NCI-H1930 (cell line): ENCODE results near the gene PMVK.
"Not testable (repeated sequence)": the region's sequence is repeated elsewhere in the genome, so short reads cannot be mapped to it uniquely, and the experiment has no call there.

Source experiments
- DNase-seq, 2 experiments: peaks; one replicate each; lab custom pipeline; 2025; lab: John Stamatoyannopoulos, UW

PMVK gene

GRCh38 chr1:154936555-154937084, at the start of gene PMVK:
Gene PMVK (minus strand): TSS chr1:154936719. CDS start chr1:154936685, 34 bp downstream.
- DNase-seq = peak; percentile 92 to 93

- DNase-seq = no peak
Observed at GRCh38 chr1:154983776-154984466, 47.4 kb upstream of the PMVK start.

- peak; percentile 98 to 99 for DNase-seq
Observed at GRCh38 chr1:154982897-154983648, 46.6 kb upstream of the PMVK start, which contains the start of gene FLAD1. Gene FLAD1 (plus strand): TSS chr1:154983344. CDS start chr1:154983695, 351 bp downstream.

GRCh38 chr1:154982341-154982740, 45.8 kb upstream of the PMVK start:
- DNase-seq = no peak

- no peak for DNase-seq
Observed at GRCh38 chr1:154978360-154978759, 41.8 kb upstream of the PMVK start.

DNA sequence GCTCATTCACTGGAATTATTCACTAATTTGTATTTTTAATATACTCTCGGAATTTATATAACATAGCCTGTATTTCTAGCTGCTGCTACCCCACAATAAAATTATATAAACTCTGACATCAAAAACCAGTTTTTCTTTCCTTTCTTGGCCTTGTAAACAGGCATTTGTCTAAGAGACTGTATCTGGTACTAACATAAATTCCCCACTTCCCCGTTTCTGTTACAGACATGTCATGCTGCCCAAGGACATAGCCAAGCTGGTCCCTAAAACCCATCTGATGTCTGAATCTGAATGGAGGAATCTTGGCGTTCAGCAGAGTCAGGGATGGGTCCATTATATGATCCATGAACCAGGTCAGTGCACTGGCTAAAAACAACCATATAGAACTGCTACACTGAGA, 41.2 kb upstream of the PMVK start:
- not testable (repeated sequence) for DNase-seq

DNA sequence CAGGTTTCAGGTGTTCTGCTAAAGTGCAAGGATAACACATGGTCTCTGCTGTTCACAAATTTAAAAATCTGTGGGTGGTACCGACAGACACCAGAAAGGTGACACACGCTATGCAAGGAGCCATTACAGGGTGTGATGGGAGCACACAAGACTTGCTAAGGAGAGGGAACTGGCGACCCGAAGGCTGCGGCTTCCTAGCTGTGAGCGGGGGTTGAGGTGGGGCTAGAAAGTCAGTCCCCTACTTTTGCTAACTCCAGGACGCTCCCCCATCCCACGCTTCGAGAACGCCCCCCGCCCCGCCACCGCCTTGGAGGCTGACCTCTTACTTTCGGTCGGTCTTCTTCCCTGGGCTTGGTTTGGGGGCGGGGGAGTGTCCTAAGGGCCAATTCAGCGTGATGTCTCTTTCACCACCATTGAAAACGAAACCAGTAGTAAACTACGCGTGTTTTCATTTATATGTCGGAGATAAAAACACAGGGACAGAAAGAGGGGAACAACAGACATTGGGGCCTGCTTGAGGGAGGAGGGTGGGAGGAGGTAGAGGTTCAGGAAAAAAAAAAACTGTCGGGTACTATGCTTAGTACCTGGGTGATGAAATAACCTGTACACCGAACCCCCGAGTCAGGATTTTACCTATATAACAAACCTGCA, 39.0 kb upstream of the PMVK start:
- no peak for DNase-seq

DNA sequence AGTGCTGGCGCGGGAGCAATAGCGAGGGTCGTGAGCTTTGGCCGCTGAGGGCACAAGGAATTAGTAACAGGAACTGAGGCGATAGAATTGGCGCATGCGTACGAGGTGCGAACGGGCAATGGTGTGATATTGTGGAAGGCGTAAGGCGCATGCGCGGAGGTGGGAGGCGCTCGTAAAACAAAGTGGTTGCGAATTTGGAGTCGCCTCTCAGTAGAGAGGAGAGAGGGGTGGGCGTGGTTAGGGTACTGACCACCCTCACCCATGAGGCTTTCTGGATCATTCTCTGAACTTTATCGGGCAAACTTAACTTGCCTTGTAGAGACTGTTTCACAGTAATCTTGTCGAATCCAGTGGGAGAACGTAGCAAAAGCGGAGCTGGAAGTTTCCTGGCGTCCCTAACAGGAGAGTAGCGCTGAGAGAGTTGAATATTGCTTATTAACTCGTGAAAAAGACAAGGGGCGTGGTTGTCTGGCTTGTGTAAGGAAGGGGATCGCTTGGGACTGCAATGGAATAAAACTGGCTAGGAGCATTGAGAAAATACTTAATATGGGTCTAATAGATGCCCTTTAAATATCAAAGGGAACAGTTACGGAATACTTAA, 38.4 kb upstream of the PMVK start:
- DNase-seq = peak; percentile 93 to 96

DNA sequence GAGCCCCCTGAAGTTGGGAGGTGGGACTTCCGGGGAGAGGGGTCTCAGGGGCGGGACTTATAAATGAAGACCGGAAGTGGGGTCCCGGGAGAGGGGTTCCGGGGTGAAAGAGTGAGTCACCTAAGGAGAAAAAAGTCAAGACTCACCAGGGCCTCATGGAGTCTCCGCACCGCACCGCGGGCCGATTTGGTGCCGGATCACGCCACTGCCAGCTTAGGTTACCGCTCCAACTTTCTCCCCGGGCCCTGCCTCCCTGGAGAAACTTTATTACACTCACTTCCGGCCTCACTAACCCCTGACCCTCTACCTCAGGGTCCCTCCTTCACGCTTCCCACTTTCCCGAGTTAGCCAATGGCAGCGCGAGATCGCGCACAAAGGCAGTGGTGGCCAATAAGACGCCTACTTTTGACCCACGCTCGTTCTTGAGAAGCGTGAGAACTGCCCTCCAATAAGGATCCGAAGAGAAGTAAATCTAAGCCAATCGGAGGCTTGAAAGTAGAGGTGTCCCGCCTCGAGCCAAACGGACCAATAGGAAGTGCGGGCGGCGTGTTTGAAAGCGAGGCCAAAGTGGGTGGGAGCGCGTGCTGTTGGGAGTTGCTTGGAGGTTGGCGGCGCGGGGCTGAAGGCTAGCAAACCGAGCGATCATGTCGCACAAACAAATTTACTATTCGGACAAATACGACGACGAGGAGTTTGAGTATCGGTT, 37.7 kb upstream of the PMVK start, which contains the start of gene CKS1B:
Gene CKS1B (plus strand): TSS at position 580 of the 706 bp plus-strand sequence. CDS start 65 bp downstream, at position 645.
- DNase-seq = peak; percentile 100

- DNase-seq = peak; percentile 72
Observed at GRCh38 chr1:154973344-154974101, 37.0 kb upstream of the PMVK start.

DNA sequence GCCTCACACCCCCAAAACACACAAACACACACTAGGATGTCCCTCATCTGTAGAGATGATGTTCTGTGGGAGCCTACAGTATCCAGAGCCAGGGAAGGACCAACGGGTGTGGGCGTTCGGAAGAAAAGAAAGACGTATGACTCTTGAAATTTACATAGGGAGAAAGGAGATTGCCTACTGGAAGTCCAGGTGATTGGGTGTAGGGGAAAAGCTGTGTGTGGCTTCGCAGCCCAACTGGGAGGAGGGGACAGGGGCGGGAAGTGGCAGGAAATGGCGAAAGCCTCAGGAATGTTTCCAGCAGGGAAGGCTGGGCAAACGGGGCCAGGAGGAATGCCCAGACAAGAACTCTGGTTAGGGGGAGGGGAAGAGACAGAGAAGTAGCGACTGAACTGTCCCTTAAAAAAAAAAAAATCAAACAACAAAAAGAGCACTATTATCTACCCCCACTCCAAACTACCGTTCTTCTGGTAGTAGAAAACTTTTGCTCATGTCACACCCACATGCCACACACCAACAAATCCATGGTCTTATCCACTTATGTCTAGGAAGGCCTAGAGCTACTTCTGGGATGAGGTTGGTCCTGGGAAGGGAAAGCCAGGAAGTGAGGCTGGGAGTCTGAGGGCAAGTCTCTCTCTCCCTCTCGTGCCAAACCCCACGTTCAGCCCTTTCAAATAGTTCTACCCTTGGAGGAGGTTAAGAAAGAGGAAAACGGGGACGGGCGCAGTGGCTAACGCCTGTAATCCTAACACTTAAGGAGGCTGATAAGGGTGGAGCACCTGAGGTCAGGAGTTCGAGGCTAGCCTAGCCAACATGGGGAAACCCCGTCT, 36.2 kb upstream of the PMVK start:
- no peak for DNase-seq

GRCh38 chr1:154972213-154972516, 35.6 kb upstream of the PMVK start:
- no peak for DNase-seq

- no peak for DNase-seq
Observed at GRCh38 chr1:154971341-154971998, 35.0 kb upstream of the PMVK start.

GRCh38 chr1:154970631-154971340, 34.3 kb upstream of the PMVK start, which contains the start of gene SHC1:
Gene SHC1 (minus strand): TSS chr1:154970747. CDS start chr1:154970526, 221 bp downstream.
- no peak for DNase-seq

GRCh38 chr1:154969860-154970452, 33.4 kb upstream of the PMVK start:
- DNase-seq = no peak

DNA sequence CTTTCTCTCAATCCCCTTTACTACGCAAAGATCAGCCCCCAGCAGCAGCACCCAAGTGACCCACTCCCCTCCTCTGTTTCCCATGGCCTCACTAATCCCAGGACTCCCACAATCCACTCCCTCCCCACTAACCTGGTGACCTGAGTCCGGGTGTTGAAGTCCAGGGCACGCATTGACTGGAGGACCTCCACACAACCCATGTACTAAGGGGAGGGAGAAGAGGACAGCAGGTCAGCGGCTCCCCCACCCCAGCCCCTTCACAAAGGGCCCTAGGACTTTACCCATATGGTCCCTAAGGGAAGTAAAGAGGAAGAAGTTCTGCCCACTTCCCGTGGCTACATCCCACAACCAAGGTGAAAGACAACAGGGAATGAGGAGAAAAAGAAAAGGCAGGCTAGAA, 32.7 kb upstream of the PMVK start:
- DNase-seq = no peak

DNA sequence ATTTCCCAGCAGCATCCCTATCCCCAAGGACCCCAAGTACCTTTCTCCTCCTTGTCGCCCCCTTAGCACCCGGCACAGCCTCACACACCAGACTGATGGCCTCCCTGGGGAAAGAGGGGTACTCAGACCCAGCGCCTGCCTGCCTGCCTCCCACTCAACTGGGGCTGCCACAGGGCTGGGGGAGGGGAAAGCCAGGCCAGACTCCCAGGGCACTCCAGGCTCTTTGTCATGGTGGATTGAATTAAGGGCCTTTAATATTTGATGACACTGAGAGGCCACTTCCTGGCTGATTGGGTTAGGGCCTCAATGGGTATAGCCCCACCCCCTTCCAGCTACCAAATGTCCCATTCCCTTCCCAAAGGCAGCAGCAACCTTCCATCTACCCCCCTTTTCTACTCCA, 32.2 kb upstream of the PMVK start:
- no peak for DNase-seq

DNA sequence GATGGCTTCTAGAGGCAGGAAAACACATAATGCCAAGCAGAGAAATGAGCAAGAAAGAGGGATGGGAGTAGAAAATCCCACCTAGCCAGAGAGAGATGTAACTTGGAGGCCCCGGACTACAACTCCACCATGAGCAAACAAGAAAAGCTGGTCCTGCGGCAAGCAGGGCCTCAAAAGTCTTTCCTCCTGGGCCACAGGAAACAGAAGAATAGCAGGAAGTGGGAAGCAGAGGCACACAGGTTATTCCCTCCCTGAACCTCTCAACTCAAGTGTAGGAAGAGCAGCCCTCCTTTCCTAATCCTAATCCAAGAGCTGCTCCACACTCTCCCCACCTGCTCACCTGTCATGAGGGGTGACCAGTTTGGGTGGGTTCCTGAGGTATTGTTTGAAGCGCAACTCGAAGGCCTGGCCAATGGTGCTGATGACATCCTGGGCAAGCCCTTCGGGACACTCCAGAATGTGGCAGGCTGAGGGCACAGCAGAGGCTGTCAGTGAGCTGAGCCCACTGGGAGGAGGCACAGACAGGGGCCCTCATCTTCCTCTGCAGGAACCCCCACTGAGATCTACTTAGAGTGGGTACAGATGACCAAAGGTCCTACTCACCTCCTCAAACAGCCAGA, 30.9 kb upstream of the PMVK start:
- DNase-seq = no peak
